ENCODE data around the gene DDAH2. TPM values are rescaled to one million over a fixed set of nuclear protein-coding genes. Genes with fewer than 3 reads are reported as not detected.

The DDAH2 gene
- total RNA-seq, 6 donors from 2014 or later: 46.6 to 157 (median 83.7) TPM

GRCh38 chr6:31705931-31706330, 23.2 kb downstream of the DDAH2 start:
- WGBS, 2 donors: 88 to 90% methylated on average over 5 to 6 of the region's 6 CpGs
- H3K4me3 ChIP-seq: no peak overlapping the region
- H3K27me3 ChIP-seq: no peaks in the 10 kb centered on the region

GRCh38 chr6:31702819-31703716, 26.0 kb downstream of the DDAH2 start, which contains the start of gene ABHD16A:
TSS of gene ABHD16A (minus strand) at chr6:31703324. CDS start at chr6:31703281, 43 bp downstream.
- DNase-seq: peak; percentile 99 to 100
- no peaks in the 10 kb centered on the region for H3K9me3 ChIP-seq
- ATAC-seq (ENCODE audit: low FRiP score in 2 of 2): peak; percentile 97 to 98
- peak within 1 kb of the TSS; percentile 64 to 75 (median 73) for H3K4me3 ChIP-seq
- TF ChIP-seq POLR2A (IDR thresholded peaks at IDR 0.05) (peak; percentile 46 to 100 (median 92)), CTCF (IDR thresholded peaks at IDR 0.05) (peak in 4 of 6 experiments; percentile 20 to 49 (median 44)), EP300 (IDR thresholded peaks at IDR 0.05) (peak in 2 of 4 donors; percentile 25 to 92), POLR2AphosphoS5 (IDR thresholded peaks at IDR 0.05) (peak; percentile 95 to 99)
- H3K36me3 ChIP-seq: peaks cover 0 to 24% (median 10%) of the 10 kb centered on the region in 4 donors
- peak within 1 kb of the TSS; percentile 97 to 99 (median 98) for H3K27ac ChIP-seq
- WGBS, 2 donors: 1% methylated on average over 44 to 54 of the region's 54 CpGs
- no peaks in the 10 kb centered on the region for H3K27me3 ChIP-seq
- peaks cover 21 to 32% (median 23%) of the 10 kb centered on the region in 4 donors for H3K4me1 ChIP-seq

More at GRCh38 chr6:31705931-31706330, 23.2 kb downstream of the DDAH2 start:
- DNase-seq: no peak
- Histone ChIP-seq H3K4me1 (peaks cover 19 to 25% (median 22%) of the 10 kb centered on the region in 4 donors), H3K9me3 (no peaks in the 10 kb centered on the region), H3K36me3 (no peaks in the 10 kb centered on the region), H3K27ac (no peak overlapping the region)
- TF ChIP-seq EP300 (IDR thresholded peaks at IDR 0.05) (no peak), POLR2A (IDR thresholded peaks at IDR 0.05) (no peak), POLR2AphosphoS5 (IDR thresholded peaks at IDR 0.05) (no peak), CTCF (IDR thresholded peaks at IDR 0.05) (no peak)
- no peak for ATAC-seq (ENCODE audit: low FRiP score in 2 of 2)

- Histone ChIP-seq H3K4me1 (peaks cover 21 to 35% (median 23%) of the 10 kb centered on the region in 4 donors), H3K9me3 (no peaks in the 10 kb centered on the region), H3K4me3 (peak overlapping the region; percentile 64 to 75 (median 73)), H3K36me3 (peaks cover 0 to 30% (median 12%) of the 10 kb centered on the region in 4 donors), H3K27ac (peak overlapping the region; percentile 97 to 99 (median 98)), H3K27me3 (no peaks in the 10 kb centered on the region)
- ATAC-seq (ENCODE audit: low FRiP score in 2 of 2) (peak; percentile 8 to 13), DNase-seq (no peak)
- WGBS, 2 donors: 1% methylated on average over 10 of the region's 10 CpGs
- TF ChIP-seq POLR2AphosphoS5 (IDR thresholded peaks at IDR 0.05) (no peak), POLR2A (IDR thresholded peaks at IDR 0.05) (no peak), EP300 (IDR thresholded peaks at IDR 0.05) (no peak), CTCF (IDR thresholded peaks at IDR 0.05) (no peak)
These were observed 26.7 kb downstream of the DDAH2 start for GRCh38 chr6:31702405-31702818.

- Histone ChIP-seq H3K27ac (peak overlapping the region; percentile 97 to 99 (median 98)), H3K27me3 (no peaks in the 10 kb centered on the region), H3K4me3 (peak overlapping the region in 3 of 4 donors; percentile 64 to 74 (median 72)), H3K9me3 (no peaks in the 10 kb centered on the region), H3K36me3 (peaks cover 0 to 33% (median 13%) of the 10 kb centered on the region in 4 donors), H3K4me1 (peaks cover 21 to 35% (median 23%) of the 10 kb centered on the region in 4 donors)
- DNase-seq (no peak), ATAC-seq (ENCODE audit: low FRiP score in 2 of 2) (no peak)
- 27% methylated on average over 6 to 7 of the region's 7 CpGs for WGBS, 2 donors
- no peak for TF ChIP-seq POLR2A (IDR thresholded peaks at IDR 0.05)
- TF ChIP-seq CTCF (IDR thresholded peaks at IDR 0.05): no peak
- no peak for TF ChIP-seq EP300 (IDR thresholded peaks at IDR 0.05)
- TF ChIP-seq POLR2AphosphoS5 (IDR thresholded peaks at IDR 0.05): no peak
These were observed 27.3 kb downstream of the DDAH2 start for GRCh38 chr6:31701666-31702404.
